GM19351 (cell line): ENCODE measurements around the gene IFRD1.

Experiments used
- ATAC-seq: cut with Tn5 transposase; IDR thresholded peaks from one replicate; pipeline ENCODE4 v1.9.1; 2021; ENCODE audit warnings: mild to moderate bottlenecking, moderate library complexity; ENCODE audit not compliant: unreplicated experiment

IFRD1 gene

GRCh38 chr7:112449902-112450806 is at the start of gene IFRD1:
IFRD1 (plus strand) TSS chr7:112450460; CDS start chr7:112450689, 229 bp downstream.
- peak; percentile 60 for ATAC-seq

GRCh38 chr7:112404321-112404720 is 45.9 kb upstream of the IFRD1 start:
- no peak for ATAC-seq

GRCh38 chr7:112405286-112405685 is 45.0 kb upstream of the IFRD1 start:
- ATAC-seq: no peak

- no peak for ATAC-seq
Measured at GRCh38 chr7:112407261-112407660, 43.0 kb upstream of the IFRD1 start.

GRCh38 chr7:112410092-112410491 is 40.2 kb upstream of the IFRD1 start:
- no peak for ATAC-seq

GRCh38 chr7:112411186-112411795 is 39.0 kb upstream of the IFRD1 start:
- ATAC-seq: no peak

GRCh38 chr7:112414855-112415490 is 35.3 kb upstream of the IFRD1 start:
- ATAC-seq: peak; percentile 69

GRCh38 chr7:112416127-112416526 is 34.1 kb upstream of the IFRD1 start:
- no peak for ATAC-seq

- no peak for ATAC-seq
Measured at GRCh38 chr7:112419543-112420130, 30.6 kb upstream of the IFRD1 start.

- no peak for ATAC-seq
Measured at GRCh38 chr7:112420236-112420861, 29.9 kb upstream of the IFRD1 start.

- peak; percentile 72 for ATAC-seq
Measured at GRCh38 chr7:112421666-112422486, 28.4 kb upstream of the IFRD1 start.

- ATAC-seq: peak; percentile 61
Measured at GRCh38 chr7:112422842-112423496, 27.3 kb upstream of the IFRD1 start.

- no peak for ATAC-seq
Measured at GRCh38 chr7:112423987-112424386, 26.3 kb upstream of the IFRD1 start.

- no peak for ATAC-seq
Measured at GRCh38 chr7:112427984-112428383, 22.3 kb upstream of the IFRD1 start.

GRCh38 chr7:112428715-112429114 is 21.5 kb upstream of the IFRD1 start:
- no peak for ATAC-seq

- ATAC-seq: no peak
Measured at GRCh38 chr7:112430649-112431048, 19.6 kb upstream of the IFRD1 start.

- no peak for ATAC-seq
Measured at GRCh38 chr7:112431803-112432202, 18.5 kb upstream of the IFRD1 start.

- ATAC-seq: no peak
Measured at GRCh38 chr7:112433289-112433688, 17.0 kb upstream of the IFRD1 start.

GRCh38 chr7:112437072-112437471 is 13.2 kb upstream of the IFRD1 start:
- no peak for ATAC-seq

GRCh38 chr7:112439476-112439875 is 10.8 kb upstream of the IFRD1 start:
- ATAC-seq: no peak
